ENCODE data around the gene NUP62. TPM values are rescaled to one million over a fixed set of nuclear protein-coding genes. Genes with fewer than 3 reads are reported as not detected.
A peak's percentile ranks its signal among the peaks of the same experiment; 100 is the strongest.

Gene NUP62
- polyA plus RNA-seq, 1 of the 3 experiments (the other 2 are of a cell fraction): 16.2 TPM

DNA sequence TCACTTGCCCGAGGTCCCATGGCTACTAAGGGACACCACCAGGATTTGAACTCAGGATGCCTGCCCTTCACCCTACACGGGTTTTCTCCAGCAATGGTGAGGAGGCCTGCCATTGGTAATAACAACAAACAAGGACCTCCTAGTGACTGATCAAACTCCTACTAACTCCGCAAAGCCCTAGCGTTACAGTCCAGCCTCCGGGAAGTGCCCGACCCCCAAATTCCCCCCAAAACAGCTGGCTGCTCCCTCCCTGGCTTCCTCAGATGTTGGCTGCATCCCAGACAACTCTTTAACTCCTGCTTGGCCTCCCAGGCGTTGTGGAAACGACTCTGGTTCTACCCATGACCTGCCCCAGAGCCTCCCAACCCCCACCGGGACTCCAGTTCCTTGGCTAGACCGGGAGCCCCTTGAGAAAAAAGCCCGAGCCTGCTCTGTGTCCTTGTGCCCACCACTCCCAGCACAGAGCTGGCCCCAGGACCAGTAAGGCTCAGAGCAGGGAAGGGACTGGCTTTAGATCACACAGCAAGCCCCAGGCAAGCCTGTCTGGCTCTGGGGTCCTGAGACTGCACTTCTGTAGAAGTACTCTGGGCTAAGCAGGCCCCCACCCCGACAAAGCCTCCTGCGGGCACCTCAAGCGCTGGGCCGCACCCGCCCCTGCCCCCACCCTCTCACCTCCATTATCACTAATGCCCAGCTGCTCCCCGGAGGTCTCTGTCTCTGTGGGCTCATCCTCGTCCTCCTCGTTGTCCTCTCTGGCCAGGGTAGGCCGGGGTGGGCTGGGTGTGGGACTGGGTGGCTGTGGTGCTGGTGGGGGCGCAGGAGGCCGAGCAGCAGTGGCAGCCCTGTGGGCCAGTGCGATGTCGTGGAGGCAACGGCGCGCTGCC lies 56.8 kb downstream of the NUP62 start:
- Histone ChIP-seq H4K20me1 (ENCODE audit: insufficient read depth) (no peaks in the 10 kb centered on the region), H3F3A (replicated peaks; ENCODE audit: insufficient read depth) (peaks cover 14% of the 10 kb centered on the region), H2AFZ (ENCODE audit: low read depth) (no peak overlapping the region), H3K79me2 (ENCODE audit: insufficient read depth) (peaks cover 40% of the 10 kb centered on the region), H3K4me1 (ENCODE audit: control insufficient read depth in 1 of 2, insufficient read depth in 2 of 2, low read depth in 1 of 2, low read length in 1 of 2) (peaks cover 19 to 40% of the 10 kb centered on the region in 2 experiments), H3K36me3 (replicated peaks in 1 of 2; ENCODE audit: control insufficient read depth in 1 of 2, insufficient read depth in 2 of 2, low read length in 1 of 2) (peaks cover 6 to 23% of the 10 kb centered on the region in 2 experiments), H3K27ac (ENCODE audit: low read depth in 2 of 2, low read length in 1 of 2) (no peak overlapping the region; a peak in 1 of 4 replicates), H3K9me2 (no peaks in the 10 kb centered on the region), H3K27me3 (ENCODE audit: insufficient read depth) (no peaks in the 10 kb centered on the region), H3K9me3 (no peaks in the 10 kb centered on the region), H3K9ac (no peak overlapping the region), H3K4me2 (no peak overlapping the region), H3K4me3 (ENCODE audit: low read depth in 2 of 2, low read length in 1 of 2) (no peak overlapping the region)
- ChIA-PET POLR2A (no interaction called here), CTCF (no interaction called here)
- 96% methylated on average over 19 of the region's 27 CpGs for WGBS (ENCODE audit: low lambda C conversion rate)
- no peak for TF ChIP-seq YY1 (IDR thresholded peaks at IDR 0.05; ENCODE audit: low read depth)
- TF ChIP-seq, protein P1, sequence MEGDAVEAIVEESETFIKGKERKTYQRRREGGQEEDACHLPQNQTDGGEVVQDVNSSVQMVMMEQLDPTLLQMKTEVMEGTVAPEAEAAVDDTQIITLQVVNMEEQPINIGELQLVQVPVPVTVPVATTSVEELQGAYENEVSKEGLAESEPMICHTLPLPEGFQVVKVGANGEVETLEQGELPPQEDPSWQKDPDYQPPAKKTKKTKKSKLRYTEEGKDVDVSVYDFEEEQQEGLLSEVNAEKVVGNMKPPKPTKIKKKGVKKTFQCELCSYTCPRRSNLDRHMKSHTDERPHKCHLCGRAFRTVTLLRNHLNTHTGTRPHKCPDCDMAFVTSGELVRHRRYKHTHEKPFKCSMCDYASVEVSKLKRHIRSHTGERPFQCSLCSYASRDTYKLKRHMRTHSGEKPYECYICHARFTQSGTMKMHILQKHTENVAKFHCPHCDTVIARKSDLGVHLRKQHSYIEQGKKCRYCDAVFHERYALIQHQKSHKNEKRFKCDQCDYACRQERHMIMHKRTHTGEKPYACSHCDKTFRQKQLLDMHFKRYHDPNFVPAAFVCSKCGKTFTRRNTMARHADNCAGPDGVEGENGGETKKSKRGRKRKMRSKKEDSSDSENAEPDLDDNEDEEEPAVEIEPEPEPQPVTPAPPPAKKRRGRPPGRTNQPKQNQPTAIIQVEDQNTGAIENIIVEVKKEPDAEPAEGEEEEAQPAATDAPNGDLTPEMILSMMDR (IDR thresholded peaks at IDR 0.05): no peak
- no peak for TF ChIP-seq FOXJ3 (CRISPR knock-in tag; IDR thresholded peaks at IDR 0.05)
- TF ChIP-seq JUND (IDR thresholded peaks at IDR 0.05): no peak
- TF ChIP-seq EP300 (IDR thresholded peaks at IDR 0.05; ENCODE audit: borderline replicate concordance in 1 of 2, low read depth in 1 of 2, low read length in 1 of 2): no peak
- TF ChIP-seq, protein P2, sequence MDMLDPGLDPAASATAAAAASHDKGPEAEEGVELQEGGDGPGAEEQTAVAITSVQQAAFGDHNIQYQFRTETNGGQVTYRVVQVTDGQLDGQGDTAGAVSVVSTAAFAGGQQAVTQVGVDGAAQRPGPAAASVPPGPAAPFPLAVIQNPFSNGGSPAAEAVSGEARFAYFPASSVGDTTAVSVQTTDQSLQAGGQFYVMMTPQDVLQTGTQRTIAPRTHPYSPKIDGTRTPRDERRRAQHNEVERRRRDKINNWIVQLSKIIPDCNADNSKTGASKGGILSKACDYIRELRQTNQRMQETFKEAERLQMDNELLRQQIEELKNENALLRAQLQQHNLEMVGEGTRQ (IDR thresholded peaks at IDR 0.05; ENCODE audit: borderline replicate concordance, low read depth, low read length): no peak
- no peak for TF ChIP-seq ELF1 (IDR thresholded peaks at IDR 0.05)
- TF ChIP-seq, protein P3, sequence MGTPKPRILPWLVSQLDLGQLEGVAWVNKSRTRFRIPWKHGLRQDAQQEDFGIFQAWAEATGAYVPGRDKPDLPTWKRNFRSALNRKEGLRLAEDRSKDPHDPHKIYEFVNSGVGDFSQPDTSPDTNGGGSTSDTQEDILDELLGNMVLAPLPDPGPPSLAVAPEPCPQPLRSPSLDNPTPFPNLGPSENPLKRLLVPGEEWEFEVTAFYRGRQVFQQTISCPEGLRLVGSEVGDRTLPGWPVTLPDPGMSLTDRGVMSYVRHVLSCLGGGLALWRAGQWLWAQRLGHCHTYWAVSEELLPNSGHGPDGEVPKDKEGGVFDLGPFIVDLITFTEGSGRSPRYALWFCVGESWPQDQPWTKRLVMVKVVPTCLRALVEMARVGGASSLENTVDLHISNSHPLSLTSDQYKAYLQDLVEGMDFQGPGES (IDR thresholded peaks at IDR 0.05; ENCODE audit: low read depth, low read length): no peak
- no peak for DNase-seq

DNA sequence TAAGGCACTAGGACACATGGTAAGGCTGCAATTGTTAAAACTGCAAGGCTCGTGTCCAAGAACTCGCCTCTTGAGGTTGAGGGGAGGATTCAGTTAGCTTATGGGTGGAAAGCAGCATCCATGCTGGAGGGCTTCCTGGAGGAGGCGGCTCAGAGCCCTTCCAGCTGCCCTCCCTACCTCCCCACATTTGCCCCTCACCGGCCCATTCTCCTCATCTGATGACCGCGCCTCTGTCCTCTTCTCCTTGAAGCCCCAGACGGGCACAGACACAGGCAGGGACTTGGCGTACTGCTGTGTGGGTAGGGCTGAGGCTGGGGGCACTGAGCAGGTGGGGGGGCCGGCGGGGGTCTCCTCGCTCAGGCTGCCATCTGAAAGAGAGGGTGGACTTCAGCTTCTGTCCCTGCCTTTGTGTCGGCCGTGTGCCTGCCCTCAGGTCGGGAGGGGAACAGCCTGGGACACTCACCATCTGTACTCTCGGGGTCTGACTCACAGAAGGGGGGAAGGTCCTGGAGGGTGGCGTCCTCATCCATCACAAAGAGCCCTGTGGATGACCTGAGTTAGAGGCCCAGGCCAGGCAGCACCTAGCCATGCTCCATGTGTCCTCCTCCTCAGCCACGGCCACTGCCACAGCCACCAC lies 57.8 kb downstream of the NUP62 start:
- Histone ChIP-seq H3K4me2 (no peak overlapping the region), H2AFZ (ENCODE audit: low read depth) (no peak overlapping the region), H3K36me3 (replicated peaks in 1 of 2; ENCODE audit: control insufficient read depth in 1 of 2, insufficient read depth in 2 of 2, low read length in 1 of 2) (peaks cover 6 to 23% of the 10 kb centered on the region in 2 experiments), H3K9me3 (no peaks in the 10 kb centered on the region), H3K27ac (ENCODE audit: low read depth in 2 of 2, low read length in 1 of 2) (peak overlapping the region in 1 of 2 experiments; percentile 98; a peak in 2 of 4 replicates), H3K79me2 (ENCODE audit: insufficient read depth) (peaks cover 45% of the 10 kb centered on the region), H3K9me2 (no peaks in the 10 kb centered on the region), H3F3A (replicated peaks; ENCODE audit: insufficient read depth) (peaks cover 17% of the 10 kb centered on the region), H3K9ac (no peak overlapping the region), H3K27me3 (ENCODE audit: insufficient read depth) (no peaks in the 10 kb centered on the region), H3K4me3 (ENCODE audit: low read depth in 2 of 2, low read length in 1 of 2) (no peak overlapping the region), H4K20me1 (ENCODE audit: insufficient read depth) (no peaks in the 10 kb centered on the region), H3K4me1 (ENCODE audit: control insufficient read depth in 1 of 2, insufficient read depth in 2 of 2, low read depth in 1 of 2, low read length in 1 of 2) (peaks cover 19 to 42% of the 10 kb centered on the region in 2 experiments)
- ChIA-PET CTCF (interaction anchor here (1.0 kb wide), 1 partner anchor 481 kb away, joined by 3 read pairs; no protein-coding TSS in a partner anchor), POLR2A (no interaction called here)
- 91% methylated on average over 12 of the region's 17 CpGs for WGBS (ENCODE audit: low lambda C conversion rate)
- no peak for DNase-seq
- TF ChIP-seq, protein P4, sequence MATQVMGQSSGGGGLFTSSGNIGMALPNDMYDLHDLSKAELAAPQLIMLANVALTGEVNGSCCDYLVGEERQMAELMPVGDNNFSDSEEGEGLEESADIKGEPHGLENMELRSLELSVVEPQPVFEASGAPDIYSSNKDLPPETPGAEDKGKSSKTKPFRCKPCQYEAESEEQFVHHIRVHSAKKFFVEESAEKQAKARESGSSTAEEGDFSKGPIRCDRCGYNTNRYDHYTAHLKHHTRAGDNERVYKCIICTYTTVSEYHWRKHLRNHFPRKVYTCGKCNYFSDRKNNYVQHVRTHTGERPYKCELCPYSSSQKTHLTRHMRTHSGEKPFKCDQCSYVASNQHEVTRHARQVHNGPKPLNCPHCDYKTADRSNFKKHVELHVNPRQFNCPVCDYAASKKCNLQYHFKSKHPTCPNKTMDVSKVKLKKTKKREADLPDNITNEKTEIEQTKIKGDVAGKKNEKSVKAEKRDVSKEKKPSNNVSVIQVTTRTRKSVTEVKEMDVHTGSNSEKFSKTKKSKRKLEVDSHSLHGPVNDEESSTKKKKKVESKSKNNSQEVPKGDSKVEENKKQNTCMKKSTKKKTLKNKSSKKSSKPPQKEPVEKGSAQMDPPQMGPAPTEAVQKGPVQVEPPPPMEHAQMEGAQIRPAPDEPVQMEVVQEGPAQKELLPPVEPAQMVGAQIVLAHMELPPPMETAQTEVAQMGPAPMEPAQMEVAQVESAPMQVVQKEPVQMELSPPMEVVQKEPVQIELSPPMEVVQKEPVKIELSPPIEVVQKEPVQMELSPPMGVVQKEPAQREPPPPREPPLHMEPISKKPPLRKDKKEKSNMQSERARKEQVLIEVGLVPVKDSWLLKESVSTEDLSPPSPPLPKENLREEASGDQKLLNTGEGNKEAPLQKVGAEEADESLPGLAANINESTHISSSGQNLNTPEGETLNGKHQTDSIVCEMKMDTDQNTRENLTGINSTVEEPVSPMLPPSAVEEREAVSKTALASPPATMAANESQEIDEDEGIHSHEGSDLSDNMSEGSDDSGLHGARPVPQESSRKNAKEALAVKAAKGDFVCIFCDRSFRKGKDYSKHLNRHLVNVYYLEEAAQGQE (IDR thresholded peaks at IDR 0.05; ENCODE audit: low read depth, low read length): no peak
- TF ChIP-seq GABPA (IDR thresholded peaks at IDR 0.05; ENCODE audit: low read depth) (no peak), POLR2AphosphoS5 (IDR thresholded peaks at IDR 0.05; ENCODE audit: low read depth, low read length) (no peak), EZH2phosphoT487 (IDR thresholded peaks at IDR 0.05; ENCODE audit: borderline replicate concordance, low read depth) (no peak), MXI1 (IDR thresholded peaks at IDR 0.05; ENCODE audit: low read depth, low read length) (no peak), NFIC (IDR thresholded peaks at IDR 0.05; ENCODE audit: borderline replicate concordance) (no peak), ELF1 (IDR thresholded peaks at IDR 0.05) (no peak), NRF1 (IDR thresholded peaks at IDR 0.05; ENCODE audit: low read depth, low read length) (no peak), JUND (IDR thresholded peaks at IDR 0.05) (no peak), TEAD4 (IDR thresholded peaks at IDR 0.05; ENCODE audit: borderline replicate concordance, insufficient read depth) (no peak)
- TF ChIP-seq, protein P5, sequence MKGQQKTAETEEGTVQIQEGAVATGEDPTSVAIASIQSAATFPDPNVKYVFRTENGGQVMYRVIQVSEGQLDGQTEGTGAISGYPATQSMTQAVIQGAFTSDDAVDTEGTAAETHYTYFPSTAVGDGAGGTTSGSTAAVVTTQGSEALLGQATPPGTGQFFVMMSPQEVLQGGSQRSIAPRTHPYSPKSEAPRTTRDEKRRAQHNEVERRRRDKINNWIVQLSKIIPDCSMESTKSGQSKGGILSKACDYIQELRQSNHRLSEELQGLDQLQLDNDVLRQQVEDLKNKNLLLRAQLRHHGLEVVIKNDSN (IDR thresholded peaks at IDR 0.05; ENCODE audit: borderline replicate concordance, low read depth): no peak

All from SK-N-SH (cell line).